SK-N-SH (cell line): ENCODE data around the gene SPAG6. TPM values are rescaled to one million over a fixed set of nuclear protein-coding genes. Genes with fewer than 3 reads are reported as not detected.

ENCODE experiments used
- CTCF ChIA-PET: fragments of 300-600, 350-600 bp; formaldehyde crosslinking; extraction: SDS; loops from one replicate; lab custom pipeline; 2021; lab: Yijun Ruan, JAX
- POLR2A ChIA-PET: fragments of 350-600 bp; sonication (Branson Sonifier 250); formaldehyde crosslinking; extraction: SDS; loops from one replicate; lab custom pipeline; 2020; ENCODE audit warnings: antibody characterized with exemption, inconsistent platforms; lab: Yijun Ruan, JAX
- DNase-seq: peaks from one replicate; pipeline ENCODE4 v3.0.0; 2012
- H2AFZ ChIP-seq: fragments of 200-600 bp; sonication (generic); 2 replicates; pipeline ENCODE4 v1.8.1; 2016; ENCODE audit warnings: antibody characterized with exemption, mild to moderate bottlenecking, low read depth
- H3F3A ChIP-seq: fragments of 200-600 bp; sonication (generic); replicated peaks from 2 replicates; pipeline ENCODE3; 2016; ENCODE audit warnings: antibody characterized with exemption, mild to moderate bottlenecking; ENCODE audit not compliant: insufficient read depth
- H3K27ac ChIP-seq, 2 experiments: fragments of 200-500 bp in 1 of 2; fragments of 200-600 bp in 1 of 2; sonication (Bioruptor generic) in 1 of 2; sonication (generic), shearing (Covaris generic) in 1 of 2; 2 replicates each; pipeline versions ENCODE4 v1.5.1 to v1.6.1; 2014 to 2016; ENCODE audit warnings: low read depth in 2 of 2, inconsistent platforms in 1 of 2, low read length in 1 of 2, mild to moderate bottlenecking in 1 of 2, mixed read lengths in 1 of 2
- H3K27me3 ChIP-seq: fragments of 200-600 bp; sonication (generic), shearing (Covaris generic); 2 replicates; pipeline ENCODE4 v1.6.1; 2016; ENCODE audit warnings: mixed run types; ENCODE audit not compliant: insufficient read depth
- H3K36me3 ChIP-seq, 2 experiments: fragments of 200-500 bp in 1 of 2; fragments of 200-600 bp in 1 of 2; sonication (Bioruptor generic) in 1 of 2; sonication (generic) in 1 of 2; replicated peaks in 1 of 2; 2 replicates each; pipeline versions ENCODE3 to v1.5.1; 2014 to 2016; ENCODE audit warnings: low read length in 1 of 2, mild to moderate bottlenecking in 1 of 2; ENCODE audit not compliant: insufficient read depth in 2 of 2, control insufficient read depth in 1 of 2
- H3K4me1 ChIP-seq, 2 experiments: fragments of 200-500 bp in 1 of 2; fragments of 200-600 bp in 1 of 2; sonication (Bioruptor generic) in 1 of 2; sonication (generic), shearing (Covaris generic) in 1 of 2; 2 replicates each; pipeline versions ENCODE4 v1.5.1 to v1.6.1; 2014 to 2016; ENCODE audit warnings: low read depth in 1 of 2, low read length in 1 of 2, mixed run types in 1 of 2; ENCODE audit not compliant: insufficient read depth in 2 of 2, control insufficient read depth in 1 of 2
- H3K4me2 ChIP-seq: fragments of 200-600 bp; sonication (generic), shearing (Covaris generic); 2 replicates; pipeline ENCODE4 v1.6.1; 2017; ENCODE audit warnings: mixed run types
- H3K4me3 ChIP-seq, 2 experiments: fragments of 200-500 bp in 1 of 2; fragments of 200-600 bp in 1 of 2; sonication (Bioruptor generic) in 1 of 2; sonication (generic), shearing (Covaris generic) in 1 of 2; 2 replicates each; pipeline versions ENCODE4 v1.5.1 to v1.8.1; 2014 to 2016; ENCODE audit warnings: low read depth in 2 of 2, inconsistent platforms in 1 of 2, low read length in 1 of 2, mild to moderate bottlenecking in 1 of 2, mixed read lengths in 1 of 2, moderate library complexity in 1 of 2
- H3K79me2 ChIP-seq: fragments of 200-600 bp; sonication (generic); 2 replicates; pipeline ENCODE4 v1.8.1; 2017; ENCODE audit warnings: mild to moderate bottlenecking; ENCODE audit not compliant: insufficient read depth
- H3K9ac ChIP-seq: fragments of 200-600 bp; sonication (generic); 2 replicates; pipeline ENCODE4 v1.6.1; 2017; ENCODE audit warnings: mixed run types
- H3K9me2 ChIP-seq: fragments of 200-600 bp; sonication (generic); 2 replicates; pipeline ENCODE4 v1.6.1; 2017; ENCODE audit warnings: mixed run types
- H3K9me3 ChIP-seq: fragments of 200-600 bp; sonication (generic); 2 replicates; pipeline ENCODE4 v1.6.1; 2017; ENCODE audit warnings: mixed run types, mild to moderate bottlenecking, moderate library complexity
- H4K20me1 ChIP-seq: fragments of 200-600 bp; sonication (generic); 2 replicates; pipeline ENCODE4 v1.6.1; 2017; ENCODE audit warnings: mild to moderate bottlenecking, mixed run types; ENCODE audit not compliant: insufficient read depth
- EP300 ChIP-seq, 2 experiments: IDR thresholded peaks; 2 replicates each; pipeline versions ENCODE4 v1.4.0 to v1.6.1; 2012; ENCODE audit warnings: borderline replicate concordance in 1 of 2, low read depth in 1 of 2, low read length in 1 of 2
- EZH2phosphoT487 ChIP-seq: fragments of 200-600 bp; sonication (generic); IDR thresholded peaks from 2 replicates; pipeline ENCODE4 v1.6.1; 2017; ENCODE audit warnings: low read depth, mixed run types, mild to moderate bottlenecking, antibody characterized with exemption, moderate library complexity, borderline replicate concordance
- FOXM1 ChIP-seq: IDR thresholded peaks from 2 replicates; pipeline ENCODE4 v1.4.0; 2012; ENCODE audit warnings: low read depth, mild to moderate bottlenecking
- GATA2 ChIP-seq: sonication (generic); formaldehyde crosslinking; IDR thresholded peaks from 2 replicates; pipeline ENCODE4 v1.5.0; 2020; ENCODE audit warnings: mild to moderate bottlenecking, missing genetic modification reagents
- JUND ChIP-seq: IDR thresholded peaks from 2 replicates; pipeline ENCODE4 v1.4.0; 2012
- NRF1 ChIP-seq: IDR thresholded peaks from 2 replicates; pipeline ENCODE4 v1.6.1; 2012; ENCODE audit warnings: low read depth, mild to moderate bottlenecking, low read length
- RXRA ChIP-seq: IDR thresholded peaks from 2 replicates; pipeline ENCODE4 v1.4.0; 2012; ENCODE audit warnings: low read depth, mild to moderate bottlenecking, borderline replicate concordance
- SIN3A ChIP-seq: IDR thresholded peaks from 2 replicates; pipeline ENCODE4 v1.6.1; 2012; ENCODE audit warnings: low read depth, mild to moderate bottlenecking, low read length, moderate library complexity, borderline replicate concordance
- SMC3 ChIP-seq: IDR thresholded peaks from 2 replicates; pipeline ENCODE4 v1.6.1; 2012; ENCODE audit warnings: low read depth, low read length, improper control_type of control experiment
- TAF1 ChIP-seq: IDR thresholded peaks from 2 replicates; pipeline ENCODE4 v1.6.1; 2012; ENCODE audit warnings: low read depth, mild to moderate bottlenecking, low read length, moderate library complexity, borderline replicate concordance
- TCF12 ChIP-seq: IDR thresholded peaks from 2 replicates; pipeline ENCODE4 v1.4.0; 2012
- YY1 ChIP-seq: IDR thresholded peaks from 2 replicates; pipeline ENCODE4 v1.4.0; 2012; ENCODE audit warnings: low read depth, mild to moderate bottlenecking
- WGBS: methylation state at CpG from one replicate; pipeline ENCODE4 v1.1.6; 2017; ENCODE audit warnings: low lambda C conversion rate; 5-methylcytosine and 5-hydroxymethylcytosine counted together
- polyA plus RNA-seq, 3 experiments: library from polyadenylated mRNA; depleted of rRNA; stranded (reverse); fragments of >200 nt; gene quantifications; 2 replicates each; pipeline ENCODE4 v1.2.3, GENCODE V29; 2012
- TF ChIP-seq, protein P1 (sequence below): IDR thresholded peaks from 2 replicates; pipeline ENCODE4 v1.4.0; 2012; ENCODE audit warnings: low read depth, borderline replicate concordance
- TF ChIP-seq, protein P2 (sequence below): IDR thresholded peaks from 2 replicates; pipeline ENCODE4; 2012
- TF ChIP-seq, protein P3 (sequence below): fragments of 150-350 bp; IDR thresholded peaks from 2 replicates; pipeline ENCODE4 v1.6.1; 2016; ENCODE audit warnings: mild to moderate bottlenecking, low read depth, low read length

SPAG6 gene
- polyA plus RNA-seq, 1 of the 3 experiments (the other 2 are of a cell fraction), result 0.77 TPM

DNA sequence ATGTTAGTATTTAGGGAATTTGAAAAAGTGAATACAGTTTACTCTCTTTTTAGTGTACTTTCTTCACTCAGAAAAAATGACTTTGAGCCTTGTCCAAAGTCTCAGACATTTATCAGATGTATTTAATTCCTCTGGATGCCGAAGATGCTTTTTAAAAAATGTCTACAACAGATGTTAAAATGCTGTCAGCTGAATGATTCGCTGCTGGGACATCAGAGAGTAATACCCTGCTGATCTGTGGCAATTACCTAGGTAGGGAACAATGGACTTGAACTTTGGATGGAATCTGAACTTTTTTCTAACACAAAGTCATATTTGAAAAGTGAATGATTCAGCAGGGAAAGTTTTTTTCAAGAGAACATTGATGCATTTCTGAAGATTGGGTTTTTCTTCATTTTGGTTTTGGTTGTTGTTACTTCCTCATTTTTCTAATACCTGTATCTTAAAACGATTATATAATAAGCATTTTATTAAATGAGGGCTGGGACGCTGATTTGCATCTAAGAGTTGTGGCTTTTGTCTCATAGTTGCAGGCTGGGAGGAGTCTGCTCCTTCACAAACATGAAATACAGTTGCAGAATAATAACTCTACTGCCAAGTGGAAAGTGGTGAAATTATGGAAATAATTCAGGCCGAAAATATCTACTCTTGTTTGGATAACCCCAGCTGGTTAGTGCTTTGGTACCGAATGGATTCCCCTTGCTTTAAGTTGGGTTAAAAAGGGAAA is 98.0 kb downstream of the SPAG6 start:
- no peaks in the 10 kb centered on the region for H3K9me2 ChIP-seq
- no peak for DNase-seq
- no peak overlapping the region for H3K9ac ChIP-seq
- 50% methylated on average over 6 of the region's 6 CpGs for WGBS
- CTCF ChIA-PET, result interaction anchor here (1.6 kb wide), 1 partner anchor 12 kb away, joined by 4 read pairs; no protein-coding TSS in a partner anchor
- no peak overlapping the region for H3K4me2 ChIP-seq
- no peak overlapping the region for H3K4me3 ChIP-seq
- no peaks in the 10 kb centered on the region for H3K36me3 ChIP-seq
- peaks cover 0 to 15% of the 10 kb centered on the region in 2 experiments; a peak in 2 of 4 replicates for H3K4me1 ChIP-seq
- H3K27ac ChIP-seq, result no peak overlapping the region; a peak in 1 of 4 replicates
- no peaks in the 10 kb centered on the region for H4K20me1 ChIP-seq
- H3K27me3 ChIP-seq, result no peaks in the 10 kb centered on the region
- POLR2A ChIA-PET, result no interaction called here
- no peaks in the 10 kb centered on the region for H3F3A ChIP-seq
- H3K9me3 ChIP-seq, result no peaks in the 10 kb centered on the region
- H3K79me2 ChIP-seq, result no peaks in the 10 kb centered on the region
- TF ChIP-seq NRF1 (no peak), RXRA (0 out of 2 replicates have a peak, but pooled peaks have one; percentile 28), JUND (0 out of 2 replicates have a peak, but pooled peaks have one; percentile 16), TCF12 (peak; percentile 55)
- H2AFZ ChIP-seq, result no peak overlapping the region

- no peaks in the 10 kb centered on the region for H3K9me3 ChIP-seq
- no peak for DNase-seq
- TF ChIP-seq, protein P1, sequence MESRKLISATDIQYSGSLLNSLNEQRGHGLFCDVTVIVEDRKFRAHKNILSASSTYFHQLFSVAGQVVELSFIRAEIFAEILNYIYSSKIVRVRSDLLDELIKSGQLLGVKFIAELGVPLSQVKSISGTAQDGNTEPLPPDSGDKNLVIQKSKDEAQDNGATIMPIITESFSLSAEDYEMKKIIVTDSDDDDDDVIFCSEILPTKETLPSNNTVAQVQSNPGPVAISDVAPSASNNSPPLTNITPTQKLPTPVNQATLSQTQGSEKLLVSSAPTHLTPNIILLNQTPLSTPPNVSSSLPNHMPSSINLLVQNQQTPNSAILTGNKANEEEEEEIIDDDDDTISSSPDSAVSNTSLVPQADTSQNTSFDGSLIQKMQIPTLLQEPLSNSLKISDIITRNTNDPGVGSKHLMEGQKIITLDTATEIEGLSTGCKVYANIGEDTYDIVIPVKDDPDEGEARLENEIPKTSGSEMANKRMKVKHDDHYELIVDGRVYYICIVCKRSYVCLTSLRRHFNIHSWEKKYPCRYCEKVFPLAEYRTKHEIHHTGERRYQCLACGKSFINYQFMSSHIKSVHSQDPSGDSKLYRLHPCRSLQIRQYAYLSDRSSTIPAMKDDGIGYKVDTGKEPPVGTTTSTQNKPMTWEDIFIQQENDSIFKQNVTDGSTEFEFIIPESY, result no peak
- no peak for TF ChIP-seq YY1
- no peak for TF ChIP-seq GATA2
- TF ChIP-seq FOXM1, result no peak
- TF ChIP-seq RXRA, result no peak
- no peak for TF ChIP-seq EP300 (IDR thresholded peaks at IDR 0.05; ENCODE audit: borderline replicate concordance in 1 of 2, low read depth in 1 of 2, low read length in 1 of 2)
- TF ChIP-seq SMC3, result no peak
- TF ChIP-seq SIN3A, result no peak
- TF ChIP-seq, protein P2, sequence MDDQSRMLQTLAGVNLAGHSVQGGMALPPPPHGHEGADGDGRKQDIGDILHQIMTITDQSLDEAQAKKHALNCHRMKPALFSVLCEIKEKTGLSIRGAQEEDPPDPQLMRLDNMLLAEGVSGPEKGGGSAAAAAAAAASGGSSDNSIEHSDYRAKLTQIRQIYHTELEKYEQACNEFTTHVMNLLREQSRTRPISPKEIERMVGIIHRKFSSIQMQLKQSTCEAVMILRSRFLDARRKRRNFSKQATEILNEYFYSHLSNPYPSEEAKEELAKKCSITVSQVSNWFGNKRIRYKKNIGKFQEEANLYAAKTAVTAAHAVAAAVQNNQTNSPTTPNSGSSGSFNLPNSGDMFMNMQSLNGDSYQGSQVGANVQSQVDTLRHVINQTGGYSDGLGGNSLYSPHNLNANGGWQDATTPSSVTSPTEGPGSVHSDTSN, result no peak
- TF ChIP-seq EZH2phosphoT487, result no peak
- no peak for TF ChIP-seq TCF12
- TF ChIP-seq, protein P3, sequence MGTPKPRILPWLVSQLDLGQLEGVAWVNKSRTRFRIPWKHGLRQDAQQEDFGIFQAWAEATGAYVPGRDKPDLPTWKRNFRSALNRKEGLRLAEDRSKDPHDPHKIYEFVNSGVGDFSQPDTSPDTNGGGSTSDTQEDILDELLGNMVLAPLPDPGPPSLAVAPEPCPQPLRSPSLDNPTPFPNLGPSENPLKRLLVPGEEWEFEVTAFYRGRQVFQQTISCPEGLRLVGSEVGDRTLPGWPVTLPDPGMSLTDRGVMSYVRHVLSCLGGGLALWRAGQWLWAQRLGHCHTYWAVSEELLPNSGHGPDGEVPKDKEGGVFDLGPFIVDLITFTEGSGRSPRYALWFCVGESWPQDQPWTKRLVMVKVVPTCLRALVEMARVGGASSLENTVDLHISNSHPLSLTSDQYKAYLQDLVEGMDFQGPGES, result no peak
- TF ChIP-seq TAF1, result no peak
- TF ChIP-seq, all 33 proteins: peak for 0
- Histone ChIP-seq H4K20me1 (no peaks in the 10 kb centered on the region), H3K79me2 (no peaks in the 10 kb centered on the region), H3K4me1 (peaks cover 0 to 15% of the 10 kb centered on the region in 2 experiments; a peak in 2 of 4 replicates), H3F3A (no peaks in the 10 kb centered on the region), H3K4me2 (no peak overlapping the region), H3K27ac (no peak overlapping the region), H3K9ac (no peak overlapping the region), H2AFZ (no peak overlapping the region), H3K9me2 (no peaks in the 10 kb centered on the region), H3K4me3 (no peak overlapping the region), H3K27me3 (no peaks in the 10 kb centered on the region), H3K36me3 (no peaks in the 10 kb centered on the region)
- ChIA-PET CTCF (interaction anchor here (0.6 to 1.6 kb wide), 2 partner anchors 10 to 11 kb away, joined by 3 to 4 read pairs; no protein-coding TSS in a partner anchor), POLR2A (no interaction called here)
- whole genome bisulfite sequencing, result 95% methylated on average over 4 of the region's 4 CpGs
Observed at GRCh38 chr10:22444219-22444788, 99.0 kb downstream of the SPAG6 start.
